Sciatic nerve (tissue), 2 donors: Measurements from ENCODE around the gene RALGDS. TPM values are rescaled to one million over a fixed set of nuclear protein-coding genes. Genes with fewer than 3 reads are reported as not detected.

ENCODE experiments used
- ATAC-seq: fragments of 200-7000 bp; cut with Tn5 transposase; one replicate; pipeline ENCODE4 v1.9.1; 2020; ENCODE audit warnings: mild to moderate bottlenecking, moderate library complexity
- DNase-seq: peaks from one replicate; pipeline ENCODE4 v3.0.0-alpha.2; 2020; ENCODE audit warnings: low spot score
- intact Hi-C: fragments of 100-400 bp; cut with DNase I; formaldehyde crosslinking; loops from one replicate; pipeline ENCODE4 v1.14.2; 2022
- total RNA-seq: library from RNA; stranded (reverse); fragmentation: NEBNext Ultra II Directional; extraction: Animal tissue kit (Norgen Biotek cat#: 25700); gene quantifications from one replicate; pipeline ENCODE4 v1.2.1, GENCODE V29; 2021
- donor health status: DM: no; HTN: no; CAD: no.
- donor health status: DM: no; HTN: no; CAD: no.

Gene RALGDS
- total RNA-seq, 1 donor from 2014 or later: 59.7 TPM

GRCh38 chr9:133153227-133154096 is 32.4 kb upstream of the RALGDS start:
- DNase-seq (no peak), ATAC-seq (no peak)
- intact Hi-C loops: no loop called here

GRCh38 chr9:133151601-133152525 is 30.8 kb upstream of the RALGDS start:
- ATAC-seq: no peak

GRCh38 chr9:133151041-133151440 is 30.0 kb upstream of the RALGDS start:
- no peak for ATAC-seq
- no peak for DNase-seq
- intact Hi-C loops: no loop called here

More at GRCh38 chr9:133151601-133152525, 30.8 kb upstream of the RALGDS start:
- intact Hi-C loops: no loop called here
- no peak for DNase-seq

- peak; percentile 91 for DNase-seq
- intact Hi-C loops: loop anchor here (10.0 kb wide), 1 partner anchor 105 kb away; no protein-coding TSS in a partner anchor
- ATAC-seq: peak; percentile 87
Measured at GRCh38 chr9:133149130-133150015, 28.3 kb upstream of the RALGDS start.

GRCh38 chr9:133148199-133149129 is 27.4 kb upstream of the RALGDS start:
- intact Hi-C loops: loop anchor here (10.0 kb wide), 1 partner anchor 104 kb away; no protein-coding TSS in a partner anchor
- DNase-seq (no peak), ATAC-seq (peak; percentile 33)

GRCh38 chr9:133147412-133148198 is 26.6 kb upstream of the RALGDS start:
- ATAC-seq (peak; percentile 42), DNase-seq (peak; percentile 89)
- intact Hi-C loops: loop anchor here (1.0 to 10.0 kb wide), 2 partner anchors 45 to 103 kb away; no protein-coding TSS in a partner anchor

GRCh38 chr9:133146746-133147411 is 25.8 kb upstream of the RALGDS start:
- DNase-seq (no peak), ATAC-seq (no peak)
- intact Hi-C loops: loop anchor here (1.0 to 10.0 kb wide), 2 partner anchors 45 to 102 kb away; no protein-coding TSS in a partner anchor

GRCh38 chr9:133144904-133145851 is 24.1 kb upstream of the RALGDS start:
- ATAC-seq (no peak), DNase-seq (no peak)
- intact Hi-C loops: loop anchor here (1.0 to 10.0 kb wide), 2 partner anchors 42 to 100 kb away; no protein-coding TSS in a partner anchor

GRCh38 chr9:133144142-133144903 is 23.3 kb upstream of the RALGDS start:
- ATAC-seq: peak; percentile 49
- peak; percentile 82 for DNase-seq
- intact Hi-C loops: loop anchor here (1.0 to 10.0 kb wide), 2 partner anchors 41 to 100 kb away; no protein-coding TSS in a partner anchor

GRCh38 chr9:133143639-133144141 is 22.6 kb upstream of the RALGDS start:
- DNase-seq: no peak
- no peak for ATAC-seq
- intact Hi-C loops: loop anchor here (1.0 to 10.0 kb wide), 2 partner anchors 40 to 99 kb away; no protein-coding TSS in a partner anchor

- no peak for ATAC-seq
- no peak for DNase-seq
- intact Hi-C loops: loop anchor here (10.0 kb wide), 1 partner anchor 98 kb away; no protein-coding TSS in a partner anchor
Measured at GRCh38 chr9:133142684-133143622, 21.9 kb upstream of the RALGDS start.

GRCh38 chr9:133141833-133142595 is 21.0 kb upstream of the RALGDS start:
- intact Hi-C loops: loop anchor here (10.0 kb wide), 1 partner anchor 97 kb away; no protein-coding TSS in a partner anchor
- ATAC-seq (no peak), DNase-seq (no peak)
